Measurements from ENCODE around the gene ENGASE.

GRCh38 chr17:79127534-79128135, 53.0 kb downstream of the ENGASE start:
- TF ChIP-seq, protein P1, sequence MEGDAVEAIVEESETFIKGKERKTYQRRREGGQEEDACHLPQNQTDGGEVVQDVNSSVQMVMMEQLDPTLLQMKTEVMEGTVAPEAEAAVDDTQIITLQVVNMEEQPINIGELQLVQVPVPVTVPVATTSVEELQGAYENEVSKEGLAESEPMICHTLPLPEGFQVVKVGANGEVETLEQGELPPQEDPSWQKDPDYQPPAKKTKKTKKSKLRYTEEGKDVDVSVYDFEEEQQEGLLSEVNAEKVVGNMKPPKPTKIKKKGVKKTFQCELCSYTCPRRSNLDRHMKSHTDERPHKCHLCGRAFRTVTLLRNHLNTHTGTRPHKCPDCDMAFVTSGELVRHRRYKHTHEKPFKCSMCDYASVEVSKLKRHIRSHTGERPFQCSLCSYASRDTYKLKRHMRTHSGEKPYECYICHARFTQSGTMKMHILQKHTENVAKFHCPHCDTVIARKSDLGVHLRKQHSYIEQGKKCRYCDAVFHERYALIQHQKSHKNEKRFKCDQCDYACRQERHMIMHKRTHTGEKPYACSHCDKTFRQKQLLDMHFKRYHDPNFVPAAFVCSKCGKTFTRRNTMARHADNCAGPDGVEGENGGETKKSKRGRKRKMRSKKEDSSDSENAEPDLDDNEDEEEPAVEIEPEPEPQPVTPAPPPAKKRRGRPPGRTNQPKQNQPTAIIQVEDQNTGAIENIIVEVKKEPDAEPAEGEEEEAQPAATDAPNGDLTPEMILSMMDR (IDR thresholded peaks at IDR 0.05): no peak
- TF ChIP-seq POLR2A (IDR thresholded peaks at IDR 0.05; ENCODE audit: low read depth) (no peak), POLR2AphosphoS5 (IDR thresholded peaks at IDR 0.05) (no peak), EP300 (IDR thresholded peaks at IDR 0.05) (no peak)
